Measurements from ENCODE around the gene TPI1.
"Not testable (repeated sequence)": the region's sequence is repeated elsewhere in the genome, so short reads cannot be mapped to it uniquely, and the experiment has no call there.

Gene TPI1

DNA sequence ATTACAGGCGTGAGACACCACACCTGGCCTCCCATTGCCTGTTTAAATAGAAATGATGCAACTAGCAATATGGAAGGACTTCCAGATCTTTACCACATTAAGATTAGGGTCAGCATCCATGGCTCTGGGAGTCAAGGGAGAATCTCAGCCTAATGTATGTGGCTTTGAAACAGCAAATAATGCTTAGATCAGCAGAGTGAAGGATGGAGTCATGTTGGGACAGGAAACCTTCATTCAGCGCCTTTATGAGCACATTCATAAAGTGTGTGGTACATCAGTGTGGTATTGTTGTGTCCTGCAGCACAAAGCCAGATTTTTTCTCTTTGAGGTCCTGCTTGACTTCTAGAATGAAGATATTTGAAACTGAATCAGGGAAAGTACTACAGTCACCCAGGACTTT is 21.0 kb downstream of the TPI1 start:
- ATAC-seq = no peak
- TF ChIP-seq ARNTL (CRISPR knock-in tag; IDR thresholded peaks at IDR 0.05; ENCODE audit: borderline replicate concordance, low read depth) (no peak), ZFP3 (CRISPR knock-in tag; IDR thresholded peaks at IDR 0.05) (no peak), TOX (CRISPR knock-in tag; IDR thresholded peaks at IDR 0.05; ENCODE audit: borderline replicate concordance) (no peak), ZNF70 (CRISPR knock-in tag; IDR thresholded peaks at IDR 0.05) (no peak), RARB (CRISPR knock-in tag; IDR thresholded peaks at IDR 0.05) (no peak), BACH2 (CRISPR knock-in tag; IDR thresholded peaks at IDR 0.05; ENCODE audit: borderline replicate concordance) (no peak), GLIS3 (CRISPR knock-in tag; IDR thresholded peaks at IDR 0.05) (no peak), SNAI2 (CRISPR knock-in tag; IDR thresholded peaks at IDR 0.05) (no peak), ZNF565 (CRISPR knock-in tag; conservative IDR thresholded peaks at IDR 0.05; ENCODE audit: low read depth) (no peak)
- TF ChIP-seq, protein P1, sequence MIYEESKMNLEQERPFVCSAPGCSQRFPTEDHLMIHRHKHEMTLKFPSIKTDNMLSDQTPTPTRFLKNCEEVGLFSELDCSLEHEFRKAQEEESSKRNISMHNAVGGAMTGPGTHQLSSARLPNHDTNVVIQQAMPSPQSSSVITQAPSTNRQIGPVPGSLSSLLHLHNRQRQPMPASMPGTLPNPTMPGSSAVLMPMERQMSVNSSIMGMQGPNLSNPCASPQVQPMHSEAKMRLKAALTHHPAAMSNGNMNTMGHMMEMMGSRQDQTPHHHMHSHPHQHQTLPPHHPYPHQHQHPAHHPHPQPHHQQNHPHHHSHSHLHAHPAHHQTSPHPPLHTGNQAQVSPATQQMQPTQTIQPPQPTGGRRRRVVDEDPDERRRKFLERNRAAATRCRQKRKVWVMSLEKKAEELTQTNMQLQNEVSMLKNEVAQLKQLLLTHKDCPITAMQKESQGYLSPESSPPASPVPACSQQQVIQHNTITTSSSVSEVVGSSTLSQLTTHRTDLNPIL (CRISPR knock-in tag; IDR thresholded peaks at IDR 0.05; ENCODE audit: low read depth) = no peak
- TF ChIP-seq, protein P2, sequence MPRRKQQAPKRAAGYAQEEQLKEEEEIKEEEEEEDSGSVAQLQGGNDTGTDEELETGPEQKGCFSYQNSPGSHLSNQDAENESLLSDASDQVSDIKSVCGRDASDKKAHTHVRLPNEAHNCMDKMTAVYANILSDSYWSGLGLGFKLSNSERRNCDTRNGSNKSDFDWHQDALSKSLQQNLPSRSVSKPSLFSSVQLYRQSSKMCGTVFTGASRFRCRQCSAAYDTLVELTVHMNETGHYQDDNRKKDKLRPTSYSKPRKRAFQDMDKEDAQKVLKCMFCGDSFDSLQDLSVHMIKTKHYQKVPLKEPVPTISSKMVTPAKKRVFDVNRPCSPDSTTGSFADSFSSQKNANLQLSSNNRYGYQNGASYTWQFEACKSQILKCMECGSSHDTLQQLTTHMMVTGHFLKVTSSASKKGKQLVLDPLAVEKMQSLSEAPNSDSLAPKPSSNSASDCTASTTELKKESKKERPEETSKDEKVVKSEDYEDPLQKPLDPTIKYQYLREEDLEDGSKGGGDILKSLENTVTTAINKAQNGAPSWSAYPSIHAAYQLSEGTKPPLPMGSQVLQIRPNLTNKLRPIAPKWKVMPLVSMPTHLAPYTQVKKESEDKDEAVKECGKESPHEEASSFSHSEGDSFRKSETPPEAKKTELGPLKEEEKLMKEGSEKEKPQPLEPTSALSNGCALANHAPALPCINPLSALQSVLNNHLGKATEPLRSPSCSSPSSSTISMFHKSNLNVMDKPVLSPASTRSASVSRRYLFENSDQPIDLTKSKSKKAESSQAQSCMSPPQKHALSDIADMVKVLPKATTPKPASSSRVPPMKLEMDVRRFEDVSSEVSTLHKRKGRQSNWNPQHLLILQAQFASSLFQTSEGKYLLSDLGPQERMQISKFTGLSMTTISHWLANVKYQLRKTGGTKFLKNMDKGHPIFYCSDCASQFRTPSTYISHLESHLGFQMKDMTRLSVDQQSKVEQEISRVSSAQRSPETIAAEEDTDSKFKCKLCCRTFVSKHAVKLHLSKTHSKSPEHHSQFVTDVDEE (CRISPR knock-in tag; IDR thresholded peaks at IDR 0.05) = no peak
- TF ChIP-seq, protein P3, sequence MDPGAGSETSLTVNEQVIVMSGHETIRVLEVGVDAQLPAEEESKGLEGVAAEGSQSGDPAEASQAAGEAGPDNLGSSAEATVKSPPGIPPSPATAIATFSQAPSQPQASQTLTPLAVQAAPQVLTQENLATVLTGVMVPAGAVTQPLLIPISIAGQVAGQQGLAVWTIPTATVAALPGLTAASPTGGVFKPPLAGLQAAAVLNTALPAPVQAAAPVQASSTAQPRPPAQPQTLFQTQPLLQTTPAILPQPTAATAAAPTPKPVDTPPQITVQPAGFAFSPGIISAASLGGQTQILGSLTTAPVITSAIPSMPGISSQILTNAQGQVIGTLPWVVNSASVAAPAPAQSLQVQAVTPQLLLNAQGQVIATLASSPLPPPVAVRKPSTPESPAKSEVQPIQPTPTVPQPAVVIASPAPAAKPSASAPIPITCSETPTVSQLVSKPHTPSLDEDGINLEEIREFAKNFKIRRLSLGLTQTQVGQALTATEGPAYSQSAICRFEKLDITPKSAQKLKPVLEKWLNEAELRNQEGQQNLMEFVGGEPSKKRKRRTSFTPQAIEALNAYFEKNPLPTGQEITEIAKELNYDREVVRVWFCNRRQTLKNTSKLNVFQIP (CRISPR knock-in tag; IDR thresholded peaks at IDR 0.05; ENCODE audit: borderline replicate concordance, low read depth) = no peak

DNA sequence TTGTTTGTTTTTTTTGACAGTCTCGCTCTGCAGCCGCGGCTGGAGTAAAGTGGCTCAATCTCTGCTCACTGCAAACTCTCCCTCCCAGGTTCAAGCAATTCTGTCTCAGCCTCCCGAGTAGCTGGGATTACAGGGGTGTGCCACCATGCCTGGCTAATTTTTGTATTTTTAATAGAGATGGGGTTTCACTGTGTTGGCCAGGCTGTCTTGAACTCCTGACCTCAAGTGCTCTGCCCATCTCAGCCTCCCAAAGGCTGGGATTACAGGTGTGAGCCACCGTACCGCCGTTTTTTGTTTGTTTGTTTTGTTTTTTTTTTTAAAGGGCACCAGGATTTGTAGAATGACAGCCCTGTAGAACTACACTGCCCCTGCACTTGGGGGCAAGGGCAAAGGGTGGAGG is 21.5 kb downstream of the TPI1 start:
- not testable (repeated sequence) for ATAC-seq

DNA sequence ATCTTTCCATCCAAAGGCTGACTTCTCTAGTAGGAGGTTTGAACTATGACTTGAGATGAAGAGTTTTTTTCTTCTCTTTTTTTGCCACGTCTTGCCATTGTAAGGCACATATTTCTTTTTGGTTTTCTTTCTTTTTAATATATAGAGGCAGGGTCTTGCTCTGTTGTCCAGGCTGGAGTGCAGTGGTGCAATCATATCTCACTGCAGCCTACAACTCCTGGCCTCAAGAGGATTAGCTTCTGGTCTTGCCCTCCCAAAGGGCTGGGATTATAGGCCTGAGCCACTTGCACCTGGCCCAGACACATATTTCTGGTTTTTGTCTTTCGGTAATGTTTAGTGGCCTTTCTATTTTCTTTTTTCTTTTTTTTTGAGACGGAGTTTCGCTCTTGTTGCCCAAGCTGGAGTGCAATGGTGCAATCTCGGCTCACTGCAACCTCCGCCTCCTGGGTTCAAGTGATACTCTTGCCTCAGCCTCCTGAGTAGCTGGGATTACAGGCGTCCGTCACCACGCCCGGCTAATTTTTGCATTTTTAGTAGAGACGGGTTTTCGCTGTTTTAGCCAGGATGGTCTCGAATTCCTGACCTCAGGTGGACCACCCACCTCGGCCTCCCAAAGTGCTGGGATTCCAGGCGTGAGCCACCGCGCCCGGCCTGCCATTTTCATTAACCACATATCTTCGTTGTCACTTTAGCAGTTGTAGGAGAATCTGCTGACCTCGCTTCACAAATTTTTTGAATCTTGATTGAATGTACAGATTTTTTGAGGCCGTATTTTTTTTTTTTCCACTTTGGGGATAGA is 22.6 kb downstream of the TPI1 start:
- not testable (repeated sequence) for ATAC-seq

DNA sequence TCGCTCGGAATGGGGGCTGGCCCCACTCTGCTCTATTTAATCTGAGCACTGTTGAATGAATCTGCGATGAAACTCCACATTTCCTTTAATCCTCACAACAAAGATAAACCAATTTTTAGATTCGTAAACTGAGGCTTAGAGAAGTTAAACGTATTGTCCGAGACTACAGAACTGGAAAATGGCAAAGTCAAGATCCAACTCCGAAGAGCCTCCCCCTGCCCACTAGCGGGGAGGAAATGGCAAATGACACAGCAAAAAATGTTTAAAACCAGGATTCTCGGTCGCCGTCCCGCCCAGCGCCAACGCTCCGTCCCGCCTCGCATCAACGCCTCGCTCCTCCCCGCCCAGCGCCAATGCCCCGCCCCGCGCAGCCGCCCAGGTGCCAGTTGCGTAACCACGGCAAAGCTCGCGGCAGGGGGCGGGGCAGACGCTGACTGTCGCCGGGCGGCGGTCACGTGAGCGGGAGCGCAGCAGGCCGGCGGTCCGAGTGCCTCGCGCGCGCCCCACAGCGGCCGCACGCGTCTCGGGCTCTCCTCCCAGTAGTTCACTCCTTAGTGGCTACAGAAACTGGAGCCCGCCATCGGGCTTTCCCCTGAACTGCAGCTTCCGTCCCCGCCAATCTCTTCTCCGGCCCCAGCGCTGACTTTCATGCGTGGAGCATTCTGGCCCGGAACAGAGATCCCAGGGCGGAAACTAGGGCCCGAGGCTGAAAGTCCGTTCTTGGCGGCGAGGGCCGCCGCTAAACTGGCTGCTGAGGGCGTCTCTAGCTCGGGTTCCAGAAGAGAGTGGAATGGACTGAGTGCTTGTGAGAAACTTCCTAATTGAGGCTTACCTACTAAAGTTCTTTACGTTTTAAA is 23.7 kb downstream of the TPI1 start:
- peak; percentile 99 for ATAC-seq
- TF ChIP-seq ZNF565 (CRISPR knock-in tag; conservative IDR thresholded peaks at IDR 0.05; ENCODE audit: low read depth) (no peak), OSR1 (CRISPR knock-in tag; IDR thresholded peaks at IDR 0.05) (no peak), TOX (CRISPR knock-in tag; IDR thresholded peaks at IDR 0.05; ENCODE audit: borderline replicate concordance) (no peak), BACH2 (CRISPR knock-in tag; IDR thresholded peaks at IDR 0.05; ENCODE audit: borderline replicate concordance) (no peak), TCF4 (CRISPR knock-in tag; IDR thresholded peaks at IDR 0.05; ENCODE audit: borderline replicate concordance) (no peak), ESRRG (CRISPR knock-in tag; IDR thresholded peaks at IDR 0.05) (no peak), ZFP3 (CRISPR knock-in tag; IDR thresholded peaks at IDR 0.05) (no peak)
- TF ChIP-seq, protein P1 (CRISPR knock-in tag; IDR thresholded peaks at IDR 0.05; ENCODE audit: low read depth) = no peak
- TF ChIP-seq, protein P4, sequence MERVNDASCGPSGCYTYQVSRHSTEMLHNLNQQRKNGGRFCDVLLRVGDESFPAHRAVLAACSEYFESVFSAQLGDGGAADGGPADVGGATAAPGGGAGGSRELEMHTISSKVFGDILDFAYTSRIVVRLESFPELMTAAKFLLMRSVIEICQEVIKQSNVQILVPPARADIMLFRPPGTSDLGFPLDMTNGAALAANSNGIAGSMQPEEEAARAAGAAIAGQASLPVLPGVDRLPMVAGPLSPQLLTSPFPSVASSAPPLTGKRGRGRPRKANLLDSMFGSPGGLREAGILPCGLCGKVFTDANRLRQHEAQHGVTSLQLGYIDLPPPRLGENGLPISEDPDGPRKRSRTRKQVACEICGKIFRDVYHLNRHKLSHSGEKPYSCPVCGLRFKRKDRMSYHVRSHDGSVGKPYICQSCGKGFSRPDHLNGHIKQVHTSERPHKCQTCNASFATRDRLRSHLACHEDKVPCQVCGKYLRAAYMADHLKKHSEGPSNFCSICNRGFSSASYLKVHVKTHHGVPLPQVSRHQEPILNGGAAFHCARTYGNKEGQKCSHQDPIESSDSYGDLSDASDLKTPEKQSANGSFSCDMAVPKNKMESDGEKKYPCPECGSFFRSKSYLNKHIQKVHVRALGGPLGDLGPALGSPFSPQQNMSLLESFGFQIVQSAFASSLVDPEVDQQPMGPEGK (CRISPR knock-in tag; IDR thresholded peaks at IDR 0.05; ENCODE audit: borderline replicate concordance) = no peak
- TF ChIP-seq, protein P3 (CRISPR knock-in tag; IDR thresholded peaks at IDR 0.05; ENCODE audit: borderline replicate concordance, low read depth) = no peak

Data from SK-N-SH treated with all-trans-retinoic acid at 6 μM for 48 hours (cell line).